ENCODE measurements around the gene MPC2. TPM values are rescaled to one million over a fixed set of nuclear protein-coding genes. Genes with fewer than 3 reads are reported as not detected.
"Not testable (repeated sequence)": the region's sequence is repeated elsewhere in the genome, so short reads cannot be mapped to it uniquely, and the experiment has no call there.

The MPC2 gene
- total RNA-seq, 1 donor from 2014 or later, result 81.3 TPM

GRCh38 chr1:167871331-167871730 lies 65.5 kb downstream of the MPC2 start:
- Mint-ChIP-seq H3K27ac (no peak overlapping the region), H3K27me3 (no peaks in the 10 kb centered on the region), H3K4me3 (ENCODE audit: low read depth) (no peak overlapping the region), H3K4me1 (ENCODE audit: low read depth) (peaks cover 25% of the 10 kb centered on the region), H3K9me3 (ENCODE audit: low read depth) (no peaks in the 10 kb centered on the region), H3K36me3 (ENCODE audit: insufficient read depth) (no peaks in the 10 kb centered on the region)
- no peak for DNase-seq (ENCODE audit: low spot score, unreplicated experiment)
- TF ChIP-seq CTCF (IDR thresholded peaks at IDR 0.05; ENCODE audit: unreplicated experiment), result no peak

GRCh38 chr1:167869157-167870001 lies 67.5 kb downstream of the MPC2 start:
- H3K36me3 Mint-ChIP-seq (ENCODE audit: insufficient read depth); H3K9me3 Mint-ChIP-seq (ENCODE audit: low read depth); H3K27me3 Mint-ChIP-seq; DNase-seq (ENCODE audit: low spot score, unreplicated experiment): not testable (repeated sequence)
- Mint-ChIP-seq H3K4me3 (ENCODE audit: low read depth) (peak overlapping the region; percentile 30), H3K4me1 (ENCODE audit: low read depth) (peaks cover 29% of the 10 kb centered on the region), H3K27ac (peak overlapping the region; percentile 87)

- H3K4me1 Mint-ChIP-seq (ENCODE audit: low read depth), result peaks cover 30% of the 10 kb centered on the region
- H3K36me3 Mint-ChIP-seq (ENCODE audit: insufficient read depth); H3K27me3 Mint-ChIP-seq; H3K9me3 Mint-ChIP-seq (ENCODE audit: low read depth); DNase-seq (ENCODE audit: low spot score, unreplicated experiment); H3K4me3 Mint-ChIP-seq (ENCODE audit: low read depth); H3K27ac Mint-ChIP-seq: not testable (repeated sequence)
These were observed 70.0 kb downstream of the MPC2 start for GRCh38 chr1:167866739-167867414.

Other genes with a start within 250 kb of the MPC2 start
- gene MPZL1, start 215.1 kb downstream of the MPC2 start, total RNA-seq, result 127 and 133 TPM in 2 replicates
- gene ADCY10, start 22.9 kb downstream of the MPC2 start, total RNA-seq, result 0.55 and 0.60 TPM in 2 replicates
- 42.7 and 45.7 TPM in 2 replicates for gene DCAF6, start 389 bp downstream of the MPC2 start, total RNA-seq
- gene GPR161, start 199.9 kb upstream of the MPC2 start, total RNA-seq, result 57.7 and 58.5 TPM in 2 replicates
- gene TIPRL, start 241.9 kb upstream of the MPC2 start, total RNA-seq, result 27.4 and 29.4 TPM in 2 replicates

All from progenitor cell of endocrine pancreas (in vitro differentiated cells).